ENCODE data around the gene REV1.
"Not testable (repeated sequence)": the region's sequence is repeated elsewhere in the genome, so short reads cannot be mapped to it uniquely, and the experiment has no call there.

REV1 gene

DNA sequence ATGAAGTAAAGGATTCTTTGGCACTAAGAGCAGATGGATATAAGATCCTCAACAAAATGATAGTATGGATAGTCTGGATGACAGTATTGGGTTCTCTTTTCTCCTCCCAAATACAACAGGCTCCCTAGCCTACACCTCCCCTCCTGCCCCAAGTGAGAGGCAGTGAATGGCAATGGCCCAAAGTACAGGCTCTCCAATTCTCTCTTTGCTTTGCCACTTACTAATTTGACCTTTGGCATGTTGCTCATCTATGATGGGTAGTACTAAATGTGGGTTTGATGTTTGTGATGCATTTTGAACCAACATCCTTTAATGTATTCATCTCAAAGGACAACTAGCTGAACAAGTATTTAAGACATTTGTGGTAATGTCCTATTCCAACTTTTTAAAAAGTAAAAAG lies 86.7 kb downstream of the REV1 start:
- DNase-seq (ENCODE audit: low read depth) = no peak

DNA sequence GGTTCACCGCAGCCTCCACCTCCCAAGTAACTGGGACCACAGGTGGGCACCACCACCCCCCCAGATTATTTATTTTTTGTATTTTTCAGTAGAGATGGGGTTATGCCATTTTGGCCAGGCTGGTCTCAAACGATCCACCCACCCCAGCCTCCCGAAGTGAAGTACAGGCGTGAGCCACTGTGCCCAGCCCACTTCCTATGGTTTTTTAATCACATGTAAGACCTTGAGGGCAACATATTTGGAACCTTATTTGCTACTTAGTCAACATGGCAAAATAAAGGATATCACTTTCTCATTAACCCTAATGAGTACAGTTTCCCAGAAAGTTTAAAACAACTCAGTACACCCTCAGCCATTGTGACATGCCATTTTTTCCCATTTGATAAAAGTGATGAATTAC lies 88.0 kb downstream of the REV1 start:
- DNase-seq (ENCODE audit: low read depth) = no peak

DNA sequence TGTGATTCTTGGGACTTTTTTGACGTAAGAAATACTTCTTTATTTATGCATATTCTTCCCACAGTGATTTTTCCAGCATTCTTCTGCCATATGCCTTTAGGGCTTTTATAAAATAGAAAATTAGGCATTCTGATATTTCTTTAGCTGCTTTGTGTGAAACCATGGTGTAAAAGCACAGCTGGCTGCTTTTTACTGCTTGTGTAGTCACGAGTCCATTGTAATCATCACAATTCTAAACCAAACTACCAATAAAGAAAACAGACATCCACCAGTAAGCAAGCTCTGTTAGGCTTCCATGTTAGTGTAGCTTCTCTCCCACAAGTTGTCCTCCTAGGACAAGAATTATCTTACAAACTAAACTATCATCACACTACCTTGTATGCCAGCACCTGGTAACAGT lies 90.0 kb downstream of the REV1 start:
- DNase-seq (ENCODE audit: low read depth) = no peak

DNA sequence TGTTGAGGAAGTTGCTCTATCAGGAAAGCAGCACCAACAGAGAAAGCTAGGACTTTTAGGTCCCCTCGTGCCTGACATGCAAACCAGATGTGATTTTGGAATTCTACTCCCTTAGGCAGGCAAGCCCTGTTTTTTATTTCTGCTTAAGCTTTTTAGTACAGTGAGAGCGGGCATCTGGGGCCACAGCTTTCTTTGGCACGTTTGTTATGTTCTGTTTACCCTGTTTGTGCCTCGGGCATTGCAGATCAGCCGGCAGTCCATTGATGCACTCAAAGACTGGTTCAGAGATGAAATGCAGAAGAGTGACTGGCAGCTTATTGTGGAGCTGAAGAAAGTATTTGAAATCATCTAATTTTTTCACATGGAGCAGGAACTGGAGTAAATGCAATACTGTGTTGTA lies 90.8 kb downstream of the REV1 start:
- DNase-seq (ENCODE audit: low read depth) = no peak

DNA sequence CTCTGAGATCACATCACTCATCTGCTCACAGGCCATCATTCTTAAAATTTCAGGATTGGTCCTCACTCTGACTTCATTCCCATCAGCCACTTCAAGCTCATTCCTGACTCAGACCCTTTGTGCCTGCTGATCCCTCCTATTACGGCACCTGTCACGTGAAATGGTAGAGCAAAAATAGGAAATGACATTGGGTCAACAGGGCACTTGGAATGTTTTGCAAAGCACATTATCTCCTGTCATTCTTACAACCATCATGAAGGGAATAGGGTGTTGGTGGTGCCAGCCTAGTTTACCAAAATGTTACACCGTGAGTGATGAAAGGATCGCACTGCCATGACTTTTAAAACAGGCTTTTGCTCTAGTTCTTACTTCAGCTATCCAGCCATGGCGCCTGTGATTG lies 91.5 kb downstream of the REV1 start:
- DNase-seq (ENCODE audit: low read depth) = no peak

DNA sequence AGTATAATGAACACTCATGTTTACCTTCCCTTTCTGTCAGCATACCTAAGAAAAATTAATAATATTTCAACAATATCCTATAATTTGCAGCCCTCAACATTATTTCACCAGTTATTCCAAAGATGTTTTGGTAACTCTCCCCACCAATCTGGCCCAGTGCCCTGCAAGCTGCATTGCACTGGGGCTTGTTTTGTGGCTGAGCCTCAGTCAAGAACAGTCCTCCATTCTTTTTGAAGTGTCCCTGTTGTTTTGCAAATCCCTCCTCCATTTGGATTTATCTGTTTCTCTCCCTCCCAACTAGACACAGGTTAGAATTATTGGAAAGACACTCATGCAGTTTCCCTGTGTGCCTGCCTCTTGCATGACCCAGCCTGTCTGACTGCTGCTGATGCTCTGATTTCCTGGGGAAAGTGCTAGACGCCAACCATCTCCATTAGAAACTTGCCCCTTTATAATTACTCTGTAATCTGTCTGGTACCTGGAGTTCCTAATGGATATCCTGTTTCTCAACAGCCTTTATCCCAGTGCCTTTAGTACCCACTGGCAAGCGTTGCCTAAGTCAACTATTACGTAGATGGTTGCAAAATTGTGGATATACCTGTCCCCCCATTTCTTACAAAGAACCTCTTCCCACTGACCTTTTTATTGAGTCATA lies 92.4 kb downstream of the REV1 start:
- DNase-seq (ENCODE audit: low read depth) = no peak

DNA sequence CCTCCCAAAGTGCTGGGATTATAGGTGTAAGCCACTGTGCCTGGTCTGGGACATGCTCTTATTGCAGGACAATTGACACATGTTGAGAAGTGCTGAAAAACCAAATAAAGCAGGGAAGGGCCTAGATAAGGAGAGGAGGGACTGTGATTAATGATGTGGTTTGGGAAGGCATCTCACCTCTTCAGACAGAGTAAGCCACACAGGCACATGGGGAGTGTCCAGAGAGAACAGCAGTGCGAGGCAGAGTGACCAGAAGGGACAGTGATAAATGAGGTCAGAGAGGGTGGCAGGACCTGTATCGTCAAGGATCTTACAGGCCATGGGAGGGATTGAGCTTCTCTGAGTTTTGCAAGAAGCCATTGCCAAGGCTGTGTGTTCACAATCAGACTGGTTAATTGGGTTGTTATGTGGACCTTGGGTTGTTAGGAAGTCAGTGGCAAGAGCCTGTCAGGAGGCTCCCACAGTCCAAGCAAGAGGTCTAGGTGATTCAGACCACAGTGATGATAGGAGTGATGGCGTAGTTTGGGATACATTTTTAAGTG lies 94.2 kb downstream of the REV1 start:
- no peak for DNase-seq (ENCODE audit: low read depth)

DNA sequence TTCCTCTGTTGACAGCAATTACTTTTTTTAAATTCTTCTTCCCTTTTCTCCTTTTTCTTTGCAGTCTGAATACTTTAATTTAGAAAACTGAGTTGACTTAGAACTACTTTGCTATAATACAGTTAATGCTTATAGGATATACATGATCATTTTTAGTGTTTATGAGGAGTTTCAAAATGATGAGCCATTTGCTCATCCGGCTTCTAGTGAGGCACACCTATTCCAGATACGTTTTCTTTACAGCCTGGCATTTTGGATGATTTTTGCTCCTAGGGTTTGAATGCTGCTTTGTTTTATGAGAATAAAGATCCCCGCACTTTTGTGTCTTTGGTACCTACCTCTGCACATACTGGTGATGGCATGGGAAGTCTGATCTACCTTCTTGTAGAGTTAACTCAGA lies 99.9 kb downstream of the REV1 start:
- DNase-seq (ENCODE audit: low read depth) = no peak

DNA sequence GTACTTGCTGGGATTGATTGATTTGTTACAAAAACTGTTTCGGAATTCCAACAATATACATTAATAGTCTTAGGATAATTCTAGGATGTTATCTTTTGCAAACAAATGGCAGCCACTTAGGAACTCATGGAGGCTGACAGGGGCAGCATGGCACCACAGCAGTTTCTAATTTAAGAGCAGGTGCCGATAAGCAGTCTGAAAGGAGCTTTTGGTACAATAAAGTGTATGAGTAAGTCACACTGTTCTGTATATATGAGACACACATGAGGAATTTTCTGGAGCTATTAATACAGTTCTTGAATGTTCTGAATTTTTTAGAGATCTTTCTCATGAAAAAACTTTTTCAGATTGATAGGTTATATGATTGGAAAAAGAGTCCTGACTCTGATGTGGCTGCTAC lies 100.4 kb downstream of the REV1 start:
- DNase-seq (ENCODE audit: low read depth) = no peak

DNA sequence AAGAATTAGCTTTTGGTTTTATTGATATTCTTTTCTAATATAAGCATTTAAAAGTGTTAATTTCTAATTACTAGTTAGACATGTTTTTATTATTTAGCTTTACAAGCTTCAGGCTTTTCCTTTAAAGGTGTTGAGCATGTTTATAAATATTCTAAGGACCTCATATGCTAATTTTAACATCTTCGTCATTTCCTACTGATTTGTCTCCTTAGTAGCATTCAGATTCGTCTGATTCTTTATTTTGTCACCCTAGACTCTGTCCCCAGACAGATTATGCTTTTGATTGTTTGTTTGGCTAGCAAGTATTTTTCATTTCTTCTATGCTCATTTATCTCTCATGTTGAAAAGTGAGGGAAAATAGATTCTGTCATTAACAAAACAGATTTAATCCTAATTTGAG lies 100.9 kb downstream of the REV1 start:
- DNase-seq (ENCODE audit: low read depth) = no peak

DNA sequence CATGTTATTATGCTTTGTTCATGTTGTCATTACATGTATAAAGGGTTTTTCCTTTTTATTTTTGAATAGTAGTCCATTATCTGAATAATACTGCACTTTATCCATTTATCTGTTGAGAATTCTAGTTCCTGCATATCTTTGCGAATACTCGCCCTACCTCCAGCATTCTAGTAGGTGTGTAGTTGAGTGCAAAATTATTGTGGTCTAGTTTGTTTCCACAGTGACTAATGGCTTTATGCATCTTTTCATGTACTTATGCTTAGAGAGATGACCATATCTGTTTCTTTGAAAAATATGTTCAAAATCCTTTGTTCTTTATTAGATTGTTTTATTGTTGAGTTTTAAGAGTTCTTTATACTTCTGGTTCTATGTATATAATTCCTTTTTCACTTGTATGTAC lies 103.8 kb downstream of the REV1 start:
- DNase-seq (ENCODE audit: low read depth) = no peak

DNA sequence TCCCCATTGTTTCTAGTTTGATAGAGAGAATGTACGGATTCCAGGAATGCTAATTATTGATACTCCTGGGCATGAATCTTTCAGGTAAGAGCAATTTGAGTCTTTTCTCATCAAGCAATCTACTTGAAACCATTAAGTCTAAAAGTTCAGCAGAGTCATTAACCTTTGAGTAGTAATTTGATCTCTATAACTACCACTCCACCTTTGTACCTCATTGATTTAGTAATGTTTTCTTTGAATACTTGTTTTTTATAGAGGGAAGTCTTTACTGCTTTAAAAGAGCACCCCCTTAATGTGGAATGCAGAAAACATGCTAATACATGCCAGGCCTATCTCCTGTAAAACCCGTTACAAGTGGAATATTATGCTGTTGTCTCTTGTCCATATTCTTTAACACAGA lies 107.7 kb downstream of the REV1 start:
- DNase-seq (ENCODE audit: low read depth) = no peak

DNA sequence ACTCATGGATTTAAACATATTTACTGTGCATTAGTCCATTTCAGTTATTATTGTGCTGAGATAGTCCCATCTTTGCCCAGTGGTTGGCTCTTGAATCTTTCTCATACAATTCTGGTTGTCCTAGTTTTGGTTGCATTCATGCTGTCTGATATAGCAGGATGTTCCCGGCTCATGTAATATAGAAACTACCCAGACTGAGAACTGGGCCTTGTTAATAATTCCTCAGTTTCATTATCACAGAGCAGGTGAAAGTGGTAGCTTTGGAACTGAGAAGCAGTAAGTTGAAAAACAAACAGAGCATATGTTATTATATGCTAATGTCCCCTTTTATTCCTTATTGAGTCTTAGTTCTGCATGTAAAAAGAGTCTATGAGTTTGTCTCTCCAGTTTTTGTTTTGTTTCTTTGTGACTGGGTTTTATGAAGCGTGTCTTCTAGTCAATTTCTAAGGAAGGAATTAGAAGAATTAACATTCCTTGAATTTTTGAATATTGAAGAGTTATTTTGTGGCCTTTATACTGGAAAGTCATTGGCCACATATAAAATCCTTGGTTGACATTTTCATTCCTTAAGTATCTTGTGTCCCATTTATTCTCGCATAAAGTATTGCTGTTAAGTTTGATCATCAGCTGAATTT lies 109.3 kb downstream of the REV1 start:
- no peak for DNase-seq (ENCODE audit: low read depth)

DNA sequence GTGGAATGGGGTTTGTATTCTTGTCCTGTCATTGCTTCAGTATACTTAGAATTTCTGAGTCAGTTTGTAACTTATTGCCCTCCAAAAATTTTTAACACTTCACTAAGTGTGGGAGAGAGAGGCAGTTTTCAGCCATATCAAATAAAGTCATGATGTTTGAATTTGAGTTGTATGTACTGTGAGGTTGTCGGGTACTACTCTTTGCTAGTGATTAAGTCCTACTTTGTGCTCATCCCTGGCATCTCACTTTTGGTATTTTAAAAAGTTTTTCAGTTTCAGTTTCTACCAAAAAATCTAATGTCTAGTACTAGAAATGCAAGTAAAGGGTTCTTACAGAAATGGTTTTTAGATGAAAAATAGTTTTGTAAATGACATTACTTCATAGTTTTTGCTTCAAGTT lies 111.9 kb downstream of the REV1 start:
- DNase-seq (ENCODE audit: low read depth) = no peak

DNA sequence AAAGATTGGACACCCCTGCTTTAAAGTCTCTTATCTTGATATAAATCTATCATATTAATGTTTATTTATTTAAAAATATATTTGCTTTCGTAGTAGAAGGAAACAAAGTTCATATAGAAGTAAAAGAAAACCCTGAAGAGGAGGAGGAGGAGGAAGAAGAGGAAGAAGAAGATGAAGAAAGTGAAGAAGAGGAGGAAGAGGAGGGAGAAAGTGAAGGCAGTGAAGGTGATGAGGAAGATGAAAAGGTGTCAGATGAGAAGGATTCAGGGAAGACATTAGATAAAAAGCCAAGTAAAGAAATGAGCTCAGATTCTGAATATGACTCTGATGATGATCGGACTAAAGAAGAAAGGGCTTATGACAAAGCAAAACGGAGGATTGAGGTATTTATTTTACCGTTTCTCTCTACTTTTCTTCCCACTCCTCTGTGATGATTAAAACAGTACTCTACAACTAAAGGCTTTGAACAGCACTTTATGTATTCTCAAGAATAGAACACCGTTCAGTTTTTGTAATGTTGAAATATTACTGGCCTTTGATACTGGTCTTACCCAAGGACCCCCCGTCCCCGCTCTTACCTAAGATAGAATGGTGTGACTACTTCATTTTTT lies 113.5 kb downstream of the REV1 start:
- no peak for DNase-seq (ENCODE audit: low read depth)

DNA sequence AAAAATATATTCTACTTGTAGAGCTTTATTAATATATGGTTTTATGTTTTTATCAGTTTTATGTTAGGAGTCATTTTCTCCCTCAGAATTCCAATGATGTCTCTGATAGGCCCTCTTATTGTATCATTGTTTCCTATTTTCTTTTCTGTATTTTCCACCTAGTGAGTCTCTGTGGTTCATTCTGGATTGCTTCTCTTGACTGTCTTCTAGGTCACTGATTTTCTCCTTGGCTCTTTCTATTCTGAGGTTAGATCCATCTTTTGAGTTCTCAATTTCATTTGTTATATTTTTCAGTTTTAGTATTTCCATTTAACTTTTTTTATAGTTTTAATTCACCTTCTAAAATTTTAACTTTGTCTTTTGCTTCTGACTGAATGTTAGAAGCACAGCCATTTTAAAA lies 115.1 kb downstream of the REV1 start:
- DNase-seq (ENCODE audit: low read depth) = no peak

DNA sequence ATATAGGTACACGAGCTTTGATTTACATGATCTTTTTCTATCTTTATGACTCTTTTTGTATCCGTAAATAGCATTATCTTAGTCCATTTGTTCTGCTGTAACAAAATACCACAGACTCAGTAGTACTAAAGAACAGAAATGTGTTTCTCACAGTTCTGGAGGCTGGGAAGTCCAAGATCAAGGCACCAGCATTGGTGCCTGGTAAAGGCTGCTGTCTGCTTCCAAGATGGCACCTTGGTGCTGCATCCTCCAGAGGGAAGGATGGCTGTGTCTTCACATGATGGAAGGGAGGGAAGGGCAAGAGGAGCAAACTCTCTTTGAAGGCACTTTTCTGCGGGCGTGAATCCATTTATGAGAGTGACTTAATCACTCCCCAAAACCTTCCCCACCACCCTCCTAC lies 116.7 kb downstream of the REV1 start:
- no peak for DNase-seq (ENCODE audit: low read depth)

DNA sequence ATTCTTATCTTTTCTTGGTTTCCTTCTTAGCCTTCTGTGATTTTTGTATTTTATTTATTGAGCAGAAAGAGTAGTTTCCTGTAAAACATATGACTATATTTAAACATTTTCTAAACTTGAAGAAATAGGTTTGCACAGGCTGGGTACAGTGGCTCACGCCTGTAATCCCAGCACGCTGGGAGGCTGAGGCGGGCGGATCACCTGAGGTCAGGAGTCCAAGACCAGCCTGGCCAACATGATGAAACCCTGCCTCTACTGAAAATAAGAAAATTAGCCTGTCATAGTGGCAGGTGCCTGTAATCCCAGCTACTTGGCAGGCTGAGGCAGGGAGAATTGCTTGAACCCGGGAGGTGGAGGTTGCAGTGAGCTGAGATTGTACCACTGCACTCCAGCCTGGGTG lies 121.0 kb downstream of the REV1 start:
- DNase-seq (ENCODE audit: low read depth) = not testable (repeated sequence)

DNA sequence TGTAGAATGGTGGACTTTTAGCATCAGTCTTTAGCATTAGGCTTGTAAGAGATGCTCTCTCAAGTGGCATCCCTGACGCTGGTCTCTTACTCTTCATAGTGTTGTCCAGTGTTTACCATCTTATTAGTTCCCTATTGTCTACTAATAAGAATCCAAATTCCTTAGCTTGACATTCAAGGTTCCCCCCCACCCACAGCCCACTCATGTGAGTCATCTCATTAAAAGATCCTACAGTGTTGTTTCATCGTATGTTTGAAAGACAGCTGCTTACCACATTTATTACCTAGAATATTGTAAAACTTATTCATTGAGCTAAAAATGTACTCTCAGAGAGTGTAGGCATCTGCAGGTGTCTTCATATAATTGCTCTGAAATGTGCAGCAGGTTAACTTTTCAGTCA lies 124.2 kb downstream of the REV1 start:
- DNase-seq (ENCODE audit: low read depth) = no peak

DNA sequence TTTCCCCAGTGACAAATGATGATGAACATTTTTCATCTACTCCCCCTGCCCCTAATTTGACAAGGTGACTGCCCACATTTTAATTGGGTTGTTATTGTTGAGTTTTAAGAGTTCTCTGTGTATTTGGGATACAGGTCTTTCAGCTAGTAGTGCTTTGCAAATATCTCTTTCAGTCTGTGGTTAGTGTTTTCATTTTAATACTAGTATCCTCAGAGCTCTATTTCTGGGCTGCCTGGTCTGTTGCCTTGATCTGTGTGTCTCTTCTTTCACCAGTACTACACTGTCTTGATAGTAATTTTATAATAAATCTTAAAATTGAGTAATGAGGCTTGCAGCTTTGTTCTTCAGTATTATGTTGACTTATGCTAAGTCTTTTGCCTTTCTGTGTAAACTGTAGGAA lies 133.0 kb downstream of the REV1 start:
- DNase-seq (ENCODE audit: low read depth) = no peak

DNA sequence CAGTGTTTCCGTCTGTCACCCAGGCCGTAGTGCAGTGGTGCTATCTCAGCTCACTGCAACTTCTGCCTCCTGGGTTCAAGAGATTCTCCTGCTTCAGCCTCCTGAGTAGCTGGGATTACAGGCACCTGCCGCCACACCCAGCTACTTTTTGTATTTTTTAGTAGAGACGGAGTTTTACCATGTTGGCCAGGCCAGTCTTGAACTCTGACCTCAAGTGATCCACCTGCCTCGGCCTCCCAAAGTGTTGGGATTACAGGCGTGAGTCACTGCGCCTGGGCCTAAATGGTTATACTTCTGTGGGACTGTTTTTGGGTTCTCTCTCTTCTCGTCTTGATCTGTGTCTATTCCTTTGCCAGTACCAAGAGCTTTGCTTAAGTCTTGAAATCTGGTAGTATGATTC lies 135.0 kb downstream of the REV1 start:
- not testable (repeated sequence) for DNase-seq (ENCODE audit: low read depth)

DNA sequence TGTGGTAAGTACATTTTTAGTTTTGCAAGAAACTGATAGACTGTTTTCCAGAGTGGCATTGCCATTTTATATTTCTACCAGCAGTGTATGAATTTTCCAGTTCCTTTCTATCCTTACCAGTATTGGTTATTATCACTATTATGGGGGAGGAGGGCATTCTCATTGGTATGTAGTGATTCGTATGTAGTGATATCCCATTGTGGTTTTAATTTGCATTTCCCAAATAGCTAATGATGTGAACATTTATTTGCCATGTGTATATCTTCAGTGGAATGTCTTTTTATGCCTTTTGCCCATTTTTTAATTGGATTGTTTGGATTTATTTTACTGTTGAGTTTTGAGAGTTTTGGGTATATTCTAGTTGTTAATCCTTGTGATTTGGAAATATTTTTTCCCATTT lies 135.7 kb downstream of the REV1 start:
- DNase-seq (ENCODE audit: low read depth) = no peak
